ENCODE data around the gene DEPP1. TPM values are rescaled to one million over a fixed set of nuclear protein-coding genes. Genes with fewer than 3 reads are reported as not detected.

DEPP1 gene
- total and polyA plus RNA-seq, 2 of the 13 experiments (the other 11 are each of a cell fraction or from before 2014, with no cell fraction given) = 14.8 to 270 TPM

DNA sequence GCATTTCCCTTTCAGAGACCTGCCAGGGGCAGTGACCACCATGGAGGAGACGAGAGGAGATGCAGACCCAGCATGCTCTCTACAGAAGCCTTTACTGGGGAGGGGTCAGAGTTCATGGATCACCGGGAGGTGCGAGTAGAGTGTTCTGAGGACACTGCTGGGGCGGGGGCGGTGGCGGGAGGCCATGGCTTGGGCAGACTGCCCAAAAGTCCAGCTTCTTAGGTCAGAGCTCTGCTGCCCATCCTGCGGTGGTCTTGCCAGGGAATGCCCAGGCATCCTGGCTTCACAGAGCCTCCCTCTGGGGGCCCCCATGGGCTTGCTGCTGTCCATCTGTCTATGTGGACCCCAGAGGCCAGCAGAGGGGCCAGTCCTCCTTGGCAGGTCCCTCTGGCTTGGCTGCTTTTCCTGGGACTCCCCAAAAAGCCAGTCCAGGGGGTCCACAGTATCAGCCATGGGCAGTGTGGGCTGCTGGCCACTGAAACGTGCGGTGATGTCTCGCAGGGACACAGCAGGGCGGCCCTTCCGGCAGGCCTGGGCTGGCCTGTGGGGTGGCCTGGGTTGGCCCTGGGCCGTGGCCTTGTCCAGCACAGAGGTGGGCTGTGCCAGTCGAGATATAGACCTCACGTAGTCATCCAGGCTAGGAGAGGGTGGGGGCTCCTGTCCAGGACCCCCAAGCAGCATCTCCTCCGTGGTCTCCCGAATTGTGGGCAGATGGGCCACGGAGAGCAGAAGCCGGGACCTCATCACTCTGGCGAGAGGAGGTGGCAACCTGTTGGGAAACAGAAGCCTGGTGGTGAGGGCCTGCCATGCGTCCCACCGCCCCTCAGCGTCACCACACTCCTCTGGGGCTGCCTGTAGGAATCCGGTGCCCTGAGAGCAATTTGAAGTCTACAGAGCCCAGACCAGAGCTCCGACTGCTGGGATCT lies 1.1 kb downstream of the DEPP1 start (continued):
- TF ChIP-seq, protein P1, sequence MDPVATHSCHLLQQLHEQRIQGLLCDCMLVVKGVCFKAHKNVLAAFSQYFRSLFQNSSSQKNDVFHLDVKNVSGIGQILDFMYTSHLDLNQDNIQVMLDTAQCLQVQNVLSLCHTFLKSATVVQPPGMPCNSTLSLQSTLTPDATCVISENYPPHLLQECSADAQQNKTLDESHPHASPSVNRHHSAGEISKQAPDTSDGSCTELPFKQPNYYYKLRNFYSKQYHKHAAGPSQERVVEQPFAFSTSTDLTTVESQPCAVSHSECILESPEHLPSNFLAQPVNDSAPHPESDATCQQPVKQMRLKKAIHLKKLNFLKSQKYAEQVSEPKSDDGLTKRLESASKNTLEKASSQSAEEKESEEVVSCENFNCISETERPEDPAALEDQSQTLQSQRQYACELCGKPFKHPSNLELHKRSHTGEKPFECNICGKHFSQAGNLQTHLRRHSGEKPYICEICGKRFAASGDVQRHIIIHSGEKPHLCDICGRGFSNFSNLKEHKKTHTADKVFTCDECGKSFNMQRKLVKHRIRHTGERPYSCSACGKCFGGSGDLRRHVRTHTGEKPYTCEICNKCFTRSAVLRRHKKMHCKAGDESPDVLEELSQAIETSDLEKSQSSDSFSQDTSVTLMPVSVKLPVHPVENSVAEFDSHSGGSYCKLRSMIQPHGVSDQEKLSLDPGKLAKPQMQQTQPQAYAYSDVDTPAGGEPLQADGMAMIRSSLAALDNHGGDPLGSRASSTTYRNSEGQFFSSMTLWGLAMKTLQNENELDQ (CRISPR knock-in tag; IDR thresholded peaks at IDR 0.05; ENCODE audit: borderline replicate concordance) = no peak
- TF ChIP-seq KLF16 (CRISPR knock-in tag; IDR thresholded peaks at IDR 0.05) (no peak; a peak in 1 of 4 replicates), ZNF24 (IDR thresholded peaks at IDR 0.05) (no peak), ATRX (CRISPR knock-in tag; IDR thresholded peaks at IDR 0.05; ENCODE audit: borderline replicate concordance) (no peak), HMG20B (CRISPR knock-in tag; conservative IDR thresholded peaks at IDR 0.05) (0 out of 2 replicates have a peak, but pooled peaks have one; percentile 15), ZNF451 (CRISPR knock-in tag; IDR thresholded peaks at IDR 0.05) (peak; percentile 47; the same call in 1 of the 2 replicates), EZH2 (conservative IDR thresholded peaks at IDR 0.05; ENCODE audit: low read depth, low read length) (no peak), DNMT1 (CRISPR knock-in tag; IDR thresholded peaks at IDR 0.05) (no peak), NFE2L1 (CRISPR knock-in tag; IDR thresholded peaks at IDR 0.05; ENCODE audit: borderline replicate concordance) (no peak), ZBTB38 (CRISPR knock-in tag; IDR thresholded peaks at IDR 0.05) (peak; percentile 75), NR2C2 (CRISPR knock-in tag; IDR thresholded peaks at IDR 0.05; ENCODE audit: borderline replicate concordance) (peak; percentile 74), ZNF343 (CRISPR knock-in tag; IDR thresholded peaks at IDR 0.05) (peak; percentile 20; the same call in 1 of the 2 replicates), PLRG1 (conservative IDR thresholded peaks at IDR 0.05) (no peak), ZNF792 (CRISPR knock-in tag; IDR thresholded peaks at IDR 0.05) (no peak), ZNF367 (CRISPR knock-in tag; IDR thresholded peaks at IDR 0.05; ENCODE audit: borderline replicate concordance) (no peak), MED1 (CRISPR knock-in tag; IDR thresholded peaks at IDR 0.05) (no peak; the same call in 1 of the 2 replicates), ZNF180 (CRISPR knock-in tag; IDR thresholded peaks at IDR 0.05; ENCODE audit: borderline replicate concordance, low read depth) (no peak), ZNF569 (CRISPR knock-in tag; IDR thresholded peaks at IDR 0.05; ENCODE audit: borderline replicate concordance) (no peak), AGO2 (optimal IDR thresholded peaks at IDR 0.05; ENCODE audit: low read depth, low read length) (peak; percentile 100), IKZF4 (CRISPR knock-in tag; IDR thresholded peaks at IDR 0.05; ENCODE audit: borderline replicate concordance, low read depth, not compliant biosample characterization) (no peak), ZNF17 (CRISPR knock-in tag; IDR thresholded peaks at IDR 0.05) (no peak), HNRNPLL (IDR thresholded peaks at IDR 0.05; ENCODE audit: low read depth, low read length, poor library complexity, severe bottlenecking) (peak; percentile 19), ZNF777 (CRISPR knock-in tag; IDR thresholded peaks at IDR 0.05) (no peak)
- TF ChIP-seq, protein P2, sequence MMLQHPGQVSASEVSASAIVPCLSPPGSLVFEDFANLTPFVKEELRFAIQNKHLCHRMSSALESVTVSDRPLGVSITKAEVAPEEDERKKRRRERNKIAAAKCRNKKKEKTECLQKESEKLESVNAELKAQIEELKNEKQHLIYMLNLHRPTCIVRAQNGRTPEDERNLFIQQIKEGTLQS (CRISPR knock-in tag; IDR thresholded peaks at IDR 0.05) = no peak
- TF ChIP-seq, protein P3, sequence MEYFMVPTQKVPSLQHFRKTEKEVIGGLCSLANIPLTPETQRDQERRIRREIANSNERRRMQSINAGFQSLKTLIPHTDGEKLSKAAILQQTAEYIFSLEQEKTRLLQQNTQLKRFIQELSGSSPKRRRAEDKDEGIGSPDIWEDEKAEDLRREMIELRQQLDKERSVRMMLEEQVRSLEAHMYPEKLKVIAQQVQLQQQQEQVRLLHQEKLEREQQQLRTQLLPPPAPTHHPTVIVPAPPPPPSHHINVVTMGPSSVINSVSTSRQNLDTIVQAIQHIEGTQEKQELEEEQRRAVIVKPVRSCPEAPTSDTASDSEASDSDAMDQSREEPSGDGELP (IDR thresholded peaks at IDR 0.05; ENCODE audit: borderline replicate concordance, low read depth) = no peak
- TF ChIP-seq, protein P4, sequence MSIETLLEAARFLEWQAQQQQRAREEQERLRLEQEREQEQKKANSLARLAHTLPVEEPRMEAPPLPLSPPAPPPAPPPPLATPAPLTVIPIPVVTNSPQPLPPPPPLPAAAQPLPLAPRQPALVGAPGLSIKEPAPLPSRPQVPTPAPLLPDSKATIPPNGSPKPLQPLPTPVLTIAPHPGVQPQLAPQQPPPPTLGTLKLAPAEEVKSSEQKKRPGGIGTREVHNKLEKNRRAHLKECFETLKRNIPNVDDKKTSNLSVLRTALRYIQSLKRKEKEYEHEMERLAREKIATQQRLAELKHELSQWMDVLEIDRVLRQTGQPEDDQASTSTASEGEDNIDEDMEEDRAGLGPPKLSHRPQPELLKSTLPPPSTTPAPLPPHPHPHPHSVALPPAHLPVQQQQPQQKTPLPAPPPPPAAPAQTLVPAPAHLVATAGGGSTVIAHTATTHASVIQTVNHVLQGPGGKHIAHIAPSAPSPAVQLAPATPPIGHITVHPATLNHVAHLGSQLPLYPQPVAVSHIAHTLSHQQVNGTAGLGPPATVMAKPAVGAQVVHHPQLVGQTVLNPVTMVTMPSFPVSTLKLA (IDR thresholded peaks at IDR 0.05) = no peak
